Fibroblast of lung (primary cell): ENCODE measurements around the gene INCA1.

Experiments used
- CTCF ChIP-seq, 2 donors: IDR thresholded peaks in 1 of 2; conservative IDR thresholded peaks in 1 of 2; 1 replicate in 1 of 2; 2 replicates in 1 of 2; pipeline ENCODE4 v1.5.1; 2011 to 2012; ENCODE audit warnings: low read length in 2 of 2, control low read depth in 1 of 2, inconsistent platforms in 1 of 2, low read depth in 1 of 2, mild to moderate bottlenecking in 1 of 2
- EZH2 ChIP-seq: IDR thresholded peaks from 2 replicates; pipeline ENCODE4 v1.5.1; 2012; ENCODE audit warnings: low read length, control low read depth, mild to moderate bottlenecking; ENCODE audit errors: missing control alignments

GRCh38 chr17:4966844-4967538 is 30.3 kb downstream of the INCA1 start:
- TF ChIP-seq EZH2 (no peak), CTCF (conservative IDR thresholded peaks at IDR 0.05 in 1 of 2, IDR thresholded peaks at IDR 0.05 in 1 of 2; ENCODE audit: low read depth in 1 of 2, low read length in 2 of 2) (no peak)
